AG04449 (cell line): ENCODE measurements around the gene TRIO.

Experiments used
- CTCF ChIA-PET: fragments of 350-600 bp; formaldehyde crosslinking; extraction: SDS; loops from one replicate; lab custom pipeline; 2021; ENCODE audit warnings: antibody characterized with exemption; lab: Yijun Ruan, JAX
- POLR2A ChIA-PET: fragments of 400-600, 350-600 bp; formaldehyde crosslinking; extraction: SDS; loops from one replicate; lab custom pipeline; 2020; ENCODE audit warnings: antibody characterized with exemption, inconsistent platforms; lab: Yijun Ruan, JAX
- DNase-seq: peaks from one replicate; pipeline ENCODE4 v3.0.0-alpha.2; 2010; ENCODE audit warnings: low read depth, low spot score
- H3K4me3 ChIP-seq: 2 replicates; pipeline ENCODE4 v1.5.1; 2011; ENCODE audit warnings: low read depth, mild to moderate bottlenecking, control low read depth, low read length
- TF ChIP-seq, protein P1 (sequence below): IDR thresholded peaks from one replicate; pipeline ENCODE4 v1.5.1; 2011; ENCODE audit warnings: mild to moderate bottlenecking, moderate library complexity, low read length, control low read depth, inconsistent platforms; ENCODE audit not compliant: insufficient read depth; ENCODE audit errors: missing control alignments

TRIO gene

DNA sequence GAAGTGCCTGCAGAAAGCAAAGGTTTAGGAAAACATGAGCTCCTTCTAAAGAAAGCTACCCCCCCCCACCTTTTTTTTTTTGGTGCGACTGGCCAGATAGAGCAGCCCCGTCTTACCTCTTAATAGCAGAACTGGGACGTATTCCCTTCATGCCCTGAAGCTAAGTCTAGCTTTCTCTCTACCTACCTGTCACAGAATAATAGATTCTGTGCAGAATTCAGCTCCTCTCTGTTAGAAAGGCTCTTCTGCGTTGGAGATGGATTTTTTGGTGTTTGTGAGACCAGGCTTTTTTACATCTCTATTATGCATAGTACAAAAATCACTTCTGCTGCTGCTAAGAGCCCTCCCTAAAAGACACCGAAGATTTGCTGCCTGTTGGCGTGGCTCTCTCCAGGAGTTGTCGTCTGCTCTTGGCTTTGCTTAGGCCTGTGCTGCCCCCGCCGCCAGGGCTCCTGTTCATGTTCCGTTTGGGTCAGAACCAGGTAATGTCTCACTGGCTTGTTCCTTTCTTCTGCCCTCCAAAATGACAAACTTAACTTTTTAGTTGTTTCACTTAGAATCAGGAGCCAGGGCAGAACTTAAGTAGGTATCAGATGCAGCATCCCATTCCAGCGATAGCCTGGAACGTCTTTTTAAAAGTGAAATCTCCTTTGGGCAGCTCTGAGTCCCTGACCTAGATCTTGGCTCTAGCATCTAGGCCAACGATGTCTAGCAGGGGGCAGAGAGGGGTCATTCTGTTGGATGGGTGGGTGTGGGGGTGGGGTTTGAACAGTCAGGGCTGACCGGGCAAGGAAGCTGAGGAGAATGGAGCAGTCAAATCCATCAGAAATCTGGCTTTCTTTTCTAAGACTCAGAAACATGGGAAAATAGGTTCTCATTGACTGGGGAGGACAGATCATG, 2.5 kb downstream of the TRIO start:
- ChIA-PET CTCF (interaction anchor here (0.6 to 1.1 kb wide), 4 partner anchors 15 to 156 kb away, joined by 3 read pairs; no protein-coding TSS in a partner anchor), POLR2A (interaction anchor here (0.7 to 3.5 kb wide), 10 partner anchors 8 to 122 kb away, joined by 3 to 20 read pairs (median 4); no protein-coding TSS in a partner anchor)
- DNase-seq = no peak
- H3K4me3 ChIP-seq = peak overlapping the region; percentile 95
- TF ChIP-seq, protein P1, sequence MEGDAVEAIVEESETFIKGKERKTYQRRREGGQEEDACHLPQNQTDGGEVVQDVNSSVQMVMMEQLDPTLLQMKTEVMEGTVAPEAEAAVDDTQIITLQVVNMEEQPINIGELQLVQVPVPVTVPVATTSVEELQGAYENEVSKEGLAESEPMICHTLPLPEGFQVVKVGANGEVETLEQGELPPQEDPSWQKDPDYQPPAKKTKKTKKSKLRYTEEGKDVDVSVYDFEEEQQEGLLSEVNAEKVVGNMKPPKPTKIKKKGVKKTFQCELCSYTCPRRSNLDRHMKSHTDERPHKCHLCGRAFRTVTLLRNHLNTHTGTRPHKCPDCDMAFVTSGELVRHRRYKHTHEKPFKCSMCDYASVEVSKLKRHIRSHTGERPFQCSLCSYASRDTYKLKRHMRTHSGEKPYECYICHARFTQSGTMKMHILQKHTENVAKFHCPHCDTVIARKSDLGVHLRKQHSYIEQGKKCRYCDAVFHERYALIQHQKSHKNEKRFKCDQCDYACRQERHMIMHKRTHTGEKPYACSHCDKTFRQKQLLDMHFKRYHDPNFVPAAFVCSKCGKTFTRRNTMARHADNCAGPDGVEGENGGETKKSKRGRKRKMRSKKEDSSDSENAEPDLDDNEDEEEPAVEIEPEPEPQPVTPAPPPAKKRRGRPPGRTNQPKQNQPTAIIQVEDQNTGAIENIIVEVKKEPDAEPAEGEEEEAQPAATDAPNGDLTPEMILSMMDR = no peak

DNA sequence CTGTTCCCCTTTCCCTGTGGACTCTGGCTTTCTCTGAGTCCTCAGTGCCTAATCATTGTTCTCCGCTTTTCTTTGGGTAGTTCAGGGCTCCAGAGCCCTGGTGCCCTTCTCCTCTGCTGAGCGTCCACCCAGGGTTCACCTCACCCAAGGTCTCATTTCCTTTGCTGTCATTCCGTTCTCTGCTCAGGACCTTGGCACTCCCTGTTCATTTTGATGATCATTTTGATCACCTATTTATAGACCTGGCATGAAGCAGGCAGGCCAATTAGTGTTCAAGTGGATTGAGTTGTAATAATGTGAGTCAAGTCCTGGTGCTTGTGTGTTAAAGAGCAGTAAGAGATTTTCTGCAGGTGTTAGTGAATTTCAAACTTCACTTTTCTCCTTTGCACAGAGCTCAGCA, 3.6 kb downstream of the TRIO start:
- TF ChIP-seq, protein P1 = no peak
- no peak for DNase-seq
- CTCF ChIA-PET = interaction anchor here (0.6 to 1.2 kb wide), 3 partner anchors 47 to 154 kb away, joined by 3 read pairs; no protein-coding TSS in a partner anchor
- POLR2A ChIA-PET = interaction anchor here (1.8 to 1.9 kb wide), 2 partner anchors 10 kb away, joined by 5 to 11 read pairs; no protein-coding TSS in a partner anchor
- H3K4me3 ChIP-seq = peak overlapping the region; percentile 95

DNA sequence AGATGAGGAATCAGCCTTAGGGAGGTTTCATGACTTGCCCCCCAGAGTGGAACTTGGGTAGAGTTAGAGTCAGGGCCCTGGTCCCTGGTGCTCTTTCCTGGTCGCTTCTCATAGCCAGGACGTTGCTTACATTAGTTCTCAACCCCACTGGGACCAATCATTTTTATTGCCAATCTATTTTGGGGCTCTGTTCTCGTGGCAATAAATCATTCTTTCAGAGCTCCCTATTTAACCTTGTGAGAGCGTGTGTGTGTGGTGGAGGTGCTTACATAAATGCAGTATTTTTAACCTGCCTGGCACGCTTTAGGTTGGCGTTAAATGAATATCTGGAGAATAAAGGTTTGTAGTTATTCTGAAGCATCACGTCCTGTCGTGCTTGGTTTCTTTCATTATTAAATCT, 4.1 kb downstream of the TRIO start:
- peak overlapping the region; percentile 95 for H3K4me3 ChIP-seq
- DNase-seq = no peak
- TF ChIP-seq, protein P1 = no peak
- ChIA-PET POLR2A (interaction anchor here (0.5 to 1.9 kb wide), 2 partner anchors 10 to 27 kb away, joined by 3 to 5 read pairs; no protein-coding TSS in a partner anchor), CTCF (interaction anchor here (0.6 to 1.5 kb wide), 5 partner anchors 46 to 155 kb away, joined by 3 read pairs; no protein-coding TSS in a partner anchor)

DNA sequence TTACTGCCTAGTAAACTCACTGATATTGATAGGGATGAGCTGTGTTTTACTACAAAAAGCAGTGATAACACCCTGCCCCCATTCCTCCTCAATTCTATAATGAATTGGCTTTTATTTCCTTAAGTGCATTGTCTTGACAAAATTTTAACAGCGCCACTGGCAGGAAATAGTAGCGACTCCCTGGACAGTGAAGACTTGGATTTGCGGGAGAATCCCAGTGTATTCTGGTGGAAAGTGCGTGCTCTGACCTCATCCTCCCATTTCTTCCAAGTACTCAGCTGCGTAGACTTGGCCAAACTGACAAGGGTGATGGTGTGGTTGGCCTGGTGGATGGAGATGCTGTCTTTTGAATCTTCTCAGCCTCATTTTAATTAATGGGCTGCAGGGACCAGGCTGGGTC, 5.3 kb downstream of the TRIO start:
- ChIA-PET POLR2A (interaction anchor here (0.8 to 1.9 kb wide), 2 partner anchors 8 to 122 kb away, joined by 3 to 5 read pairs; no protein-coding TSS in a partner anchor), CTCF (interaction anchor here (0.6 to 1.5 kb wide), 4 partner anchors 46 to 154 kb away, joined by 3 to 5 read pairs (median 3); no protein-coding TSS in a partner anchor)
- peak overlapping the region; percentile 19 for H3K4me3 ChIP-seq
- TF ChIP-seq, protein P1 = no peak
- no peak for DNase-seq

DNA sequence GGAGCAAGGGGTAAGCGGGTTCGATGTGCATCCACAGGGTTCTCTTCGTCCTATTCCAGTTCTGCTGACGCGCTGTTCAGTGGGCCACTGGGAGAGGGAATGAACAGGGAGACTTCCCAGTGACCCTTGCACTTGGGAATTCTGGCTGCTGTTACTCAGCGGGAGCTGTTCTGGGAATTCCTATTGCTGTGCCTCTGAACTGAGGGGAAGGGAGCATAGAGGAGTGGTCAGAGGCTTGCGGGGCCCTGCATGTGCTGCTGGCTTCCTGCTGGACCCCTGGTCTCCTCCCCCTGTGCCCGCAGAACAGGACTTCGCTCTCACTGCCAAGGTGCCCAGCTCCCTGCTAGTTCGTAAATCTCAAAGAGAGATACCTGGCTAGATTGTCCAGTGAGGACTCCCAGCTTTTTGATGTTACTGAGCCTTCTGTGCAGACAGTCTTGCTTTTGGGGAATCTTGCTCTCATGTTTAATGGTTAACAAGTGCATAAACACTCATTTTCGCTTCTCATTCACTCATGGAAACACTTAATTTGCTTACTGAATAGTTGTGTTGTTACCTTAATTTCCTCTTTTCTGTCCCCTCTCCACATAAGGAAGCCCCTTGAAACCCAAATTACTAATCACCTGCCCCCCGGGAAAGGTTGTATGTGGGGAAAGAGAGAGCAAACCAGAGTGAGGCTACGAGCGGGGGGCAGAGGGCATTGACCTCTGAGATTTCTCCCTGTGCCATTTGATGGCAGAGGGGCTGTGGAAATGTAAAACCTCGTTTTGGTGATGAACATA, 5.9 kb downstream of the TRIO start:
- TF ChIP-seq, protein P1 = no peak
- ChIA-PET CTCF (interaction anchor here (0.6 to 1.4 kb wide), 3 partner anchors 26 to 154 kb away, joined by 3 to 5 read pairs (median 3); no protein-coding TSS in a partner anchor), POLR2A (interaction anchor here (0.8 kb wide), 1 partner anchor 121 kb away, joined by 3 read pairs; no protein-coding TSS in a partner anchor)
- no peak for DNase-seq
- H3K4me3 ChIP-seq = peak overlapping the region; percentile 19
